IPS-15b (cell line): ENCODE measurements around the gene GCC1.
A peak's percentile ranks its signal among the peaks of the same experiment; 100 is the strongest.
"Not testable (repeated sequence)": the region's sequence is repeated elsewhere in the genome, so short reads cannot be mapped to it uniquely, and the experiment has no call there.

Experiments used
- H3K27me3 ChIP-seq: one replicate; pipeline ENCODE4 v1.6.1; 2013; ENCODE audit warnings: low read length; ENCODE audit not compliant: control insufficient read depth, insufficient read depth
- H3K36me3 ChIP-seq: one replicate; pipeline ENCODE4 v1.6.1; 2013; ENCODE audit warnings: low read length; ENCODE audit not compliant: control insufficient read depth, insufficient read depth
- H3K4me1 ChIP-seq: one replicate; pipeline ENCODE4 v1.6.1; 2013; ENCODE audit warnings: mild to moderate bottlenecking, low read length; ENCODE audit not compliant: control insufficient read depth, insufficient read depth
- H3K4me3 ChIP-seq: one replicate; pipeline ENCODE4 v1.5.1; 2013; ENCODE audit warnings: low read depth, low read length
- H3K9ac ChIP-seq: one replicate; pipeline ENCODE4 v1.6.1; 2013; ENCODE audit warnings: low read depth, mild to moderate bottlenecking, low read length
- H3K9me3 ChIP-seq: one replicate; pipeline ENCODE4 v1.6.1; 2013; ENCODE audit warnings: mild to moderate bottlenecking, low read length; ENCODE audit not compliant: control insufficient read depth, insufficient read depth

Gene GCC1

DNA sequence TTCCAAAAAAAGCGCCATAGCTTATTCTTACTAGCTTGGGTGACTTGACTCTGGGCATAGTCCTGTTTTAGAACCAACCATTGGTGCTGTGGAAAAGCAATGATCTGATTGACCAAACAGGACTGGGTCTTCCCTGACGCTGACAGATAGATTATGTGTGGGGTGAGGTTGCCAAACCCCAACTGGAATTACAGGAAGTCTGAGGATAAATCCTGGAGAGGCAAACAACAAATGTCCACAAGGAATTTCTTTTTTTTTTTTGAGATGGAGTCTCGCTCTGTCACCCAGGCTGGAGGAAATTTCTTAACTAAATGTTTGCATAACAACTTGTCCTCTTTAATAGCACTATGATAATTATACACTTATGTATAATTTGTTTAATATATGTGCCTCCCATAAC is 19.2 kb downstream of the GCC1 start:
- Histone ChIP-seq H3K27me3 (no peaks in the 10 kb centered on the region), H3K9ac (no peak overlapping the region), H3K4me1 (no peaks in the 10 kb centered on the region), H3K36me3 (no peaks in the 10 kb centered on the region), H3K9me3 (no peaks in the 10 kb centered on the region), H3K4me3 (no peak overlapping the region)

DNA sequence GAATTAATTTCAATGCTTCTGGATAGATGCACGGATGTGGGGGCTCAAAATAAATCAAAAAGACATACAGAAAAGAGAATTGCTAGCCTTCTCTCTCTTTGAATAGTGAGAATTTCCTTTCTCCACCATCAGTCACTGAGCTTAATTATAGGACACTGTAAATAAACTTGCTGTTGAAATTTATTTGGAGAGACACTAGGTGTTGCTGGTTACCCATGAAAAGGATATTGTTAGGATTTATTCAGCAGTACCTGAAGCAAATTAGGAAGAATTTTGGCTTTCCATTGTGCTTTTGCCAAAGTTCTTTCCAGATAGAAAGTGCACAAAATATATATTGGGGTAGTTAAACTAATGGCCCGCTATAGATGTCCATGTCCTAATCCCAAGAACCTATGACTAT is 27.6 kb downstream of the GCC1 start:
- Histone ChIP-seq H3K9me3 (no peaks in the 10 kb centered on the region), H3K36me3 (no peaks in the 10 kb centered on the region), H3K4me1 (no peaks in the 10 kb centered on the region), H3K27me3 (peaks cover 3% of the 10 kb centered on the region), H3K9ac (no peak overlapping the region), H3K4me3 (no peak overlapping the region)

DNA sequence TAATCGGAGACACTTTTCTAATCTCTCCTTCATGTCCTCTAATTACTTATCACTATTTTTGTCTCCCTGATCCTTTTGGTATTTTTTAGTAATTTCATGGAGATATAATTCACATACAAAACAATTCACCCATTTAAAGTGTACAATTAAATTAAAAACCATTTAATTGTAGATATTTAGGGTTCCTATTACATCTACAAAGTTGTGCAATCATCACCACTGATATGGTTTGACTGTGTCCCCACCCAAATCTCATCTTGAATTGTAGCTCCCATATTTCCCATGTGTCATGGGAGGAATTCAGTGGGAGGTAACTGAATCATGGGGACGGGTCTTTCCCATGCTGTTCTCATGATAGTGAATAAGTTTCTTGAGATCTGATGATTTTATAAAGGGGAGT is 29.0 kb downstream of the GCC1 start:
- Histone ChIP-seq H3K4me1 (no peaks in the 10 kb centered on the region), H3K4me3 (no peak overlapping the region), H3K9ac (no peak overlapping the region), H3K27me3 (peaks cover 3% of the 10 kb centered on the region), H3K36me3 (no peaks in the 10 kb centered on the region), H3K9me3 (no peaks in the 10 kb centered on the region)

DNA sequence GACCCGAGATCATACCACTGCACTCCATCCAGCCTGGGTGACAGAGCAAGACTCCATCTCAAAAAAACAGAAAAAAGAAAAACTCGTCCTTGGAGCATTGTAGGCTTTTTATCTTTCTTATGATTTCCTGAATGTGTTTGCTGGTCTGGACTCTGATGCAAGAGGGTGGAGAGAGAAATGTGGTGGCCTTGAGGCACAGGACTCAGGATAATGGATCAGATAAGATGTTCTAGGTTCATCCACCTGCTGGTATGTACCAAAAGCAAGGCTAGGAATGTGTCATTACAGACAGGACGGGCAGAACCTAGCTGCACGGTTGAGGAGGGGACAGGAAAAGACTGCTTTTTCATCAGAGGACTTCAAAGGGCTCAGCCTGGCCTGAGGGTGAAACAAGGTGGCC is 33.5 kb downstream of the GCC1 start:
- H3K27me3 ChIP-seq: peaks cover 3% of the 10 kb centered on the region
- no peak overlapping the region for H3K9ac ChIP-seq
- no peaks in the 10 kb centered on the region for H3K4me1 ChIP-seq
- no peak overlapping the region for H3K4me3 ChIP-seq
- no peaks in the 10 kb centered on the region for H3K9me3 ChIP-seq
- no peaks in the 10 kb centered on the region for H3K36me3 ChIP-seq

DNA sequence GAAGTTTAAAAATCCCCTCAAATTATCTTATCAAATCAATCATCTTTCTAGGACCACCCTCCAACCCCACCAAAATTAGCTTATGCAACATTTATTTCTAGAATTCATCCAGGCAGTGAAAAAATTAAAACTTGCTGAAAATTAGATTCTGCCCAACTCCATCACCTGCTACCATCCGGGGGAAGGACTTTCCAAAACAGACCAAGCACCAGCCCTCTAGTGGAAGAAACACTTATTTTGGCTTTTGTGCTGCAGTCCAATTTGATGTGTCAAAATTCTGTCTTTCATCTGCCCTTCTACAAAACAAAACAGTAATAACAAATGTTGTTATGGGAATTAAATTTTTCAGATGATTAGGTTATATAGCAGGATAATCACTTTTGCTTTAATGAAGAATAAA is 35.1 kb downstream of the GCC1 start:
- no peak overlapping the region for H3K4me3 ChIP-seq
- no peaks in the 10 kb centered on the region for H3K4me1 ChIP-seq
- H3K9me3 ChIP-seq: peaks cover 7% of the 10 kb centered on the region
- peaks cover 3% of the 10 kb centered on the region for H3K27me3 ChIP-seq
- no peak overlapping the region for H3K9ac ChIP-seq
- H3K36me3 ChIP-seq: no peaks in the 10 kb centered on the region

DNA sequence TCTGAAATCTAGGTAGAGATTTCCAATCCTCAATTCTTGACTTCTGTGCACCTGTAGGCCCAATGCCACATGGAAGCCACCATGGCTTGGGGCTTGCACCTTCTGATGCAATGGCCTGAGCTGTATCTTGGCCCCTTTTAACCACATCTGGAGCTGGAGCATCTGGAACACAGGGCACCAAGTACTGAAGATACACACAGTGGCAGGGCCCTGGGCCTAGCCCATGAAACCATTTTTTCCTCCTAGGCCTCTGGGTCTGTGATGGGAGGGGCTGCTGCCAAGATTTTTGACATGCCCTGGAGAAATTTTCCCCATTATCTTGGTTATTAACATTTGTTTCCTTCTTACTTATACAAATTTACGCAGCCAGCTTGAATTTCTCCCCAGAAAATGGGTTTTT is 39.1 kb downstream of the GCC1 start:
- Histone ChIP-seq H3K36me3 (no peaks in the 10 kb centered on the region), H3K9ac (no peak overlapping the region), H3K9me3 (peaks cover 7% of the 10 kb centered on the region), H3K4me1 (no peaks in the 10 kb centered on the region), H3K4me3 (no peak overlapping the region), H3K27me3 (no peaks in the 10 kb centered on the region)

DNA sequence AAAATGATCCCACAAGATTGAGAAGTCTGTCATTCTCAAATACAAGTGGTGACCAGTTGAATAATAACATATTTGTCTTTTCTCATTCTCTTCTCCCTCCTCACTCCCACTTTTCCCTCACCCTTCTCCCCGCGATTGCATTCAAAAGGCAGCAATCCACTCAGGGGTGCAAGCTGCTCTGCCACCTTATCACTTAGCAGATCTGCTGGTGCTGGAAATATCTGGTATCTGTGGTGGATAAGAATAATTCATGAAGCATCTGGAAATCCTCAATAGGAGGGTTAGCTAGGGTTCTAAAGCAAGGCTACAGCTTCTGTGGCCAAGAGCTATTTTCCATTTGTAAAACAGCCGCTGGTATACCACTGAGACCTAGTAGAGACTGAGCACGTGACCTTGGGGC is 43.8 kb downstream of the GCC1 start:
- peaks cover 31% of the 10 kb centered on the region for H3K27me3 ChIP-seq
- peaks cover 6% of the 10 kb centered on the region for H3K9me3 ChIP-seq
- peaks cover under 1% of the 10 kb centered on the region for H3K4me1 ChIP-seq
- H3K36me3 ChIP-seq: no peaks in the 10 kb centered on the region
- H3K9ac ChIP-seq: no peak overlapping the region
- H3K4me3 ChIP-seq: no peak overlapping the region

DNA sequence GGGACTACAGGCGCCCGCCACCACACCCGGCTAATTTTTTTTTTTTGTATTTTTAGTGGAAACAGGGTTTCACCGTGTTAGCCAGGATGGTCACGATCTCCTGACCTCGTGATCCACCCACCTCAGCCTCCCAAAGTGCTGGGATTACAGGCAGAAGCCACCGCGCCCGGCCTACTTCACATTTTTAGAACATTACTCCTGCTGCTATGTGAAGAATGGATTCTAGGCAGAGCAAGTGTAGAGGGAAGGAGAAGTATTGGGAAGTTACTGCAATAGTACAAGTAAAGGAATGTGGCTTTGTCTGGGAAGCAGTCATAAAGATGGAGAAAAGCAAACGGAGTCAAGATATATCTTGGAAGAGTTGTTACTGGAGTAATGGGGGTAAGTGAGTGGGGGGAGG is 44.9 kb downstream of the GCC1 start:
- not testable (repeated sequence) for H3K4me1 ChIP-seq, H3K9ac ChIP-seq, H3K4me3 ChIP-seq, H3K9me3 ChIP-seq, H3K36me3 ChIP-seq
- peaks cover 42% of the 10 kb centered on the region for H3K27me3 ChIP-seq

DNA sequence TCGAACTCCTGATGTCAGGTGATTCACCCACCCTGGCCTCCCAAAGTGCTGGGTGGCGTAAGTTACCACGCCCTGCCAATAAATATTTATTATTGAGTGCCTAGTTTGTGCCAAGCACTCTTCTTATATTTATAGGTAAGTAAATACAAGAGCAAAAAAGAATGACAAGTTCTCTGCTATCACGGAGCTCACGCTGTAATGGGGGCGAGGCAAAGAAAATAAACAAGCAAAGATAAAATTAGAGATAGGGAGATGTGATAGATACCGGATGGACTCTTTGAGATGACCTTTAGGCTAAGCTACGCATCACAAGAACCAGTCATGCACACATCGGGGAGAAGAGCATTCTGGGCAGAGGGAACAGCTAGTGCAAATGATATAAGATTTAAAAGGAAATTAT is 46.3 kb downstream of the GCC1 start:
- no peak overlapping the region for H3K9ac ChIP-seq
- H3K36me3 ChIP-seq: no peaks in the 10 kb centered on the region
- H3K9me3 ChIP-seq: no peaks in the 10 kb centered on the region
- no peak overlapping the region for H3K4me3 ChIP-seq
- peaks cover 6% of the 10 kb centered on the region for H3K4me1 ChIP-seq
- peaks cover 55% of the 10 kb centered on the region for H3K27me3 ChIP-seq

DNA sequence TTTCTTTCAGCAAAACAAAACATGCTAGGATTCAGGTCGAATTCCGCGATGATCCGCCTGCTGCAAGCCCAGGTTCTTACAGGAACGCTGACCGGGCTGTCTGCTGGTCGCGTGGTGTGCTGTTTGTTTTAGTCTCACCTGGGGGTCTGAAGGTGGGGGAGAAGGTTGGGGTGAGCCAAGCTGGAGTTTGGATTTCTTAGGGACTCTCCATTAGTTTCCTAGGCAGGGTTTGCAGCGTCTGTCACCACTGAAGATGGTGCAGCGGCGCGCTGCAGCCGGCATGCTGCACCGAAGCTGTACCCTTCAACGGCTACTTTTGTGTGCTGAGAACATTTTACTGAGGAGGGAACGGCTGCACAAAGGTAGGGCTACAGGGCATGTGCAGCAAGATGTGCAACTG is 48.7 kb downstream of the GCC1 start:
- no peaks in the 10 kb centered on the region for H3K36me3 ChIP-seq
- no peak overlapping the region for H3K9ac ChIP-seq
- peak overlapping the region; percentile 39 for H3K4me3 ChIP-seq
- peaks cover 77% of the 10 kb centered on the region for H3K27me3 ChIP-seq
- H3K9me3 ChIP-seq: no peaks in the 10 kb centered on the region
- peaks cover 6% of the 10 kb centered on the region for H3K4me1 ChIP-seq

DNA sequence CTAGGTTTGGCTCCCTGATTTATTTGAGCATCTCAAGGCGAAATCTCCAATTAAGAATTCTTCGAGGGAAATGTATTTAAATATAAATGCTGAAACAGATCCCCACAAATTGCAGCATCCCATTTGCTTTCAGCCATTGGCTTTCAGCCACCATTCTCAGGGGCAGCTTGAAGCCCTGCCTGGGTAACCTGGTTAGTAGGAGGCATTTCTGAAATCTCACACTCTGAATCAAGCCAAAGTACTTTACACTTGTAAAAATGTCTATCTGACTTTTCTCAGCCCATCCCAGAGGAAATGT is 49.1 kb downstream of the GCC1 start:
- Histone ChIP-seq H3K27me3 (peaks cover 81% of the 10 kb centered on the region), H3K36me3 (no peaks in the 10 kb centered on the region), H3K4me3 (peak overlapping the region; percentile 39), H3K9ac (no peak overlapping the region), H3K9me3 (no peaks in the 10 kb centered on the region), H3K4me1 (peaks cover 6% of the 10 kb centered on the region)

DNA sequence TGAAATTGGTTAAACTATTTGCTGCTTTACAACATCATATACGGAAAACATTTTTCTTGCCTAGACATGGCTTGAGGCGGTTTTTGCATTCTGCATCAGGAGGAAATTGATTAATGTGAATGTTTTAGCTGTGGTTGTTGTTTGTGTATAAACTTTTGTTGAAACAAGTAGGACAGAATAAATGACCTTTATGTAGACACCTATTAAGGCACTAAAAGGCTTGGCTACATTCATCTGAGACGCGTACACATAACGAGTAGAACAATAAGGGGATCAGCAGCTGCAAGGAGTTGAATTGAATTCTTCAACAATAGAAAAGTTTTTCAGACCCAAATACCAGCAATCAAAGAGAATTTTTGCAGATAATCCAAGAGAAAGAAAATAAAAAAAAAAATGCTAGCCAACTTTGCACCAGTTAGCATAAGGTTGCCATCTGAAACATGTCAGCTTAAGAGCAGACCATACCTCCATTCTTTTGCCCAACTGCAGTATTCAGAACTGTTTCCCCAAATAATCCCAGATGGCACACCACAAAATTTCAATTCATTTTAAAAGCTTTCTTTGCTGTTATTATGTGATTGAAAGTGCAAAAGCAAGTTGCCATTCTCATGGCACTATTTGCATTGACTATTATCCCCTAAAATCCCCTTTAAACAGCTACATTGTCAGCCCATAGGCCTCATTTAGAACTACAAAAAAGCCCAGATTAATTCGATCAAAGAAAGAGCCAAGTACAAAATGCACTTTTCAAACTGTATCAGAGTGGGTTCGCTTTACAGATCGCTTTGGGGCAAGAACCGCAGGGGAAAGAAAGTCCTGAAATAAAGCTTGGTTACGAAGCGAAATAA is 49.6 kb downstream of the GCC1 start:
- peaks cover 84% of the 10 kb centered on the region for H3K27me3 ChIP-seq
- H3K4me3 ChIP-seq: peak overlapping the region; percentile 39
- no peak overlapping the region for H3K9ac ChIP-seq
- no peaks in the 10 kb centered on the region for H3K36me3 ChIP-seq
- H3K4me1 ChIP-seq: peaks cover 6% of the 10 kb centered on the region
- no peaks in the 10 kb centered on the region for H3K9me3 ChIP-seq
